ENCODE results near the gene KLHDC10.

DNA sequence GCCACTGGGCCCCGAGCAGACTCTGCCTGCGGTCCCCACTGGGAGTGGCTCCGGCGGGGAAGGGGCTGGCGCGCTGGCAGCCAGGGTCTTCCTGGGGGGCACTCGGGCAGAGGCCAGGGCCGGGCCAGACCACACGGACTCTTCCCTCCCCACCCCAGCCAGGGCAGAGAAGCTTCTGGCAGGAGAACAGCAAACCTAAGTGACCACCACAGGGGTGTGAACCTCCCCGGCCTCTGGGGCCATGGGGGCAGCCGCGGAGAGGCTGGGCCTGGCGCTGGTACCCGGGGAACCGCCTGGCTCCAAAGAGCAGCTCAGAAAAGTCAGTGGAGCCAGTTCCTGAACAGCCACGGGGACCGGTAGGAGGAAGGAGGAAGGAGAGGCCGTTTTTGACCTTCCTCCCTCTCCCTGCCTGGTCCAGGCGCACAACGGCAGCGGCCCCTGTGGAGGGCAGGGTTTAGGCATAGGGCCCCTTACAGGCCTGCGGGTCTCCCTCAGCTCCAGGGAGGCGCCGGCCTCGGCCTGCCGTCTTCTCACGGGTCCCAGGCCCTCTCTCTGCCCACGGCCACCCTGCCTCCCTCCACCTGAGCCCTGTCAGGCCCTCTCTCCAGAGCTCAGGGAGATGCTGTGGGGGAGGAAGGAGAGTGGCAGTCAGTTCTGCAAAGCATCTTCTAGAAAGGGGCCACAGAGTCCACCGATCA lies 83.0 kb downstream of the KLHDC10 start:
- TF ChIP-seq, protein P1, sequence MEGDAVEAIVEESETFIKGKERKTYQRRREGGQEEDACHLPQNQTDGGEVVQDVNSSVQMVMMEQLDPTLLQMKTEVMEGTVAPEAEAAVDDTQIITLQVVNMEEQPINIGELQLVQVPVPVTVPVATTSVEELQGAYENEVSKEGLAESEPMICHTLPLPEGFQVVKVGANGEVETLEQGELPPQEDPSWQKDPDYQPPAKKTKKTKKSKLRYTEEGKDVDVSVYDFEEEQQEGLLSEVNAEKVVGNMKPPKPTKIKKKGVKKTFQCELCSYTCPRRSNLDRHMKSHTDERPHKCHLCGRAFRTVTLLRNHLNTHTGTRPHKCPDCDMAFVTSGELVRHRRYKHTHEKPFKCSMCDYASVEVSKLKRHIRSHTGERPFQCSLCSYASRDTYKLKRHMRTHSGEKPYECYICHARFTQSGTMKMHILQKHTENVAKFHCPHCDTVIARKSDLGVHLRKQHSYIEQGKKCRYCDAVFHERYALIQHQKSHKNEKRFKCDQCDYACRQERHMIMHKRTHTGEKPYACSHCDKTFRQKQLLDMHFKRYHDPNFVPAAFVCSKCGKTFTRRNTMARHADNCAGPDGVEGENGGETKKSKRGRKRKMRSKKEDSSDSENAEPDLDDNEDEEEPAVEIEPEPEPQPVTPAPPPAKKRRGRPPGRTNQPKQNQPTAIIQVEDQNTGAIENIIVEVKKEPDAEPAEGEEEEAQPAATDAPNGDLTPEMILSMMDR (IDR thresholded peaks at IDR 0.05) = no peak
- TF ChIP-seq POLR2A (IDR thresholded peaks at IDR 0.05) (no peak), EP300 (IDR thresholded peaks at IDR 0.05) (no peak), POLR2AphosphoS5 (IDR thresholded peaks at IDR 0.05) (no peak)
